GM12892 (cell line): Measurements from ENCODE around the gene GOLIM4.
"Not testable (repeated sequence)": the region's sequence is repeated elsewhere in the genome, so short reads cannot be mapped to it uniquely, and the experiment has no call there.

Experiments used
- POLR2A ChIP-seq: IDR thresholded peaks from 2 replicates; pipeline ENCODE4 v1.6.1; 2011; ENCODE audit warnings: low read depth, low read length, control low read depth
- POLR2AphosphoS5 ChIP-seq: IDR thresholded peaks from 2 replicates; pipeline ENCODE4 v1.6.1; 2011; ENCODE audit warnings: low read depth, low read length, control low read depth
- TAF1 ChIP-seq: IDR thresholded peaks from 2 replicates; pipeline ENCODE4 v1.6.1; 2011; ENCODE audit warnings: low read depth, mild to moderate bottlenecking, control low read depth, low read length, borderline replicate concordance

DNA sequence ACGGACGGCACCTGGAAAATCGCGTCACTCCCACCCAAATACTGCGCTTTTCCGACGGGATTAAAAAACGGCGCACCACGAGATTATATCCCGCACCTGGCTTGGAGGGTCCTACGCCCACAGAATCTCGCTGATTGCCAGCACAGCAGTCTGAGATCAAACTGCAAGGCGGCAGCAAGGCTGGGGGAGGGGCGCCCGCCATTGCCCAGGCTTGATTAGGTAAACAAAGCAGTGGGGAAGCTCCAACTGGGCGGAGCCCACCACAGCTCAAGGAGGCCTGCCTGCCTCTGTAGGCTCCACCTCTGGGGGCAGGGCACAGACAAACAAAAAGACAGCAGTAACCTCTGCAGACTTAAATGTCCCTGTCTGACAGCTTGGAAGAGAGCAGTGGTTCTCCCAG is 84.4 kb downstream of the GOLIM4 start:
- not testable (repeated sequence) for TF ChIP-seq POLR2A, TAF1, POLR2AphosphoS5
